ENCODE measurements around the gene PID1. TPM values are rescaled to one million over a fixed set of nuclear protein-coding genes. Genes with fewer than 3 reads are reported as not detected.

Gene PID1
- total RNA-seq, 1 experiment from 2014 or later = 0.15 TPM

DNA sequence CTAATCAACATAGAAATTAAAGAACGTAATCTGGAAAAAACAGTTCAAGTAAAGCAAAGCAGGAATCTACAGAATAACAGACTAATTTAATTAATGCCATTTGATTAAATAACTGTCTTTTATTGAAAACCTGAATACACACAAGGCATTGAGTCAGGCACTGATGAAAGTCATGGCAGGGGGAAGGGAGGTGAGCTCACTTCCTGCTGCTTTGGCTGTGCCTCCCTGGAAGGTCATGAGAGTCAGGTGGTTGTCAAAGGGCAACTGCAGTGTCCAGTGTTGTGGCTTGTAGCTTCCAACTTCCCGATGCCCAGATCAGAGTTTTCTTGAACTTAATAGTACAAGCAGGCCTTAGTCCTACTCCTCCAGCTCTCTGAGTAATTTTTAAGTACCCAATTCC is 180.9 kb downstream of the PID1 start:
- no peak overlapping the region for H2AFZ ChIP-seq (ENCODE audit: low read depth, low read length, poor library complexity, severe bottlenecking)
- intact Hi-C loops (cut with micrococcal nuclease) = no loop called here
- DNase-seq (ENCODE audit: low read depth, low spot score) (no peak), ATAC-seq (no peak)
- H3K79me2 ChIP-seq (ENCODE audit: insufficient read depth, low read length) = no peaks in the 10 kb centered on the region
- no peaks in the 10 kb centered on the region for H3K9me2 ChIP-seq (ENCODE audit: insufficient read depth)
- no peaks in the 10 kb centered on the region for H3K9me3 ChIP-seq (ENCODE audit: control insufficient read depth in 1 of 2, insufficient read depth in 1 of 2, low read depth in 1 of 2, low read length in 2 of 2)
- TF ChIP-seq EZH2 (IDR thresholded peaks at IDR 0.05) (no peak), ZNF274 (IDR thresholded peaks at IDR 0.05; ENCODE audit: low read depth, low read length) (no peak), ZFX (IDR thresholded peaks at IDR 0.05) (no peak), CEBPB (IDR thresholded peaks at IDR 0.05; ENCODE audit: low read depth) (no peak), POLR2A (IDR thresholded peaks at IDR 0.05; ENCODE audit: borderline replicate concordance, extremely low read depth, insufficient read depth, insufficient read length) (no peak), ELF1 (IDR thresholded peaks at IDR 0.05; ENCODE audit: borderline replicate concordance, low read depth) (no peak), EZH2phosphoT487 (IDR thresholded peaks at IDR 0.05; ENCODE audit: borderline replicate concordance) (no peak), TCF7L2 (IDR thresholded peaks at IDR 0.05; ENCODE audit: borderline replicate concordance, extremely low read depth, insufficient read depth, insufficient read length) (no peak), CBX3 (IDR thresholded peaks at IDR 0.05; ENCODE audit: low read depth) (no peak), FOSL1 (IDR thresholded peaks at IDR 0.05; ENCODE audit: low read depth) (no peak), SP1 (IDR thresholded peaks at IDR 0.05; ENCODE audit: low read depth) (no peak), SIN3A (IDR thresholded peaks at IDR 0.05; ENCODE audit: low read depth) (no peak), SRF (IDR thresholded peaks at IDR 0.05; ENCODE audit: low read depth) (no peak), YY1 (IDR thresholded peaks at IDR 0.05; ENCODE audit: extremely low read depth, insufficient replicate concordance, low read depth, low read length) (no peak), EGR1 (IDR thresholded peaks at IDR 0.05; ENCODE audit: low read depth) (no peak), RAD21 (IDR thresholded peaks at IDR 0.05; ENCODE audit: low read depth) (no peak)
- TF ChIP-seq, protein P1, sequence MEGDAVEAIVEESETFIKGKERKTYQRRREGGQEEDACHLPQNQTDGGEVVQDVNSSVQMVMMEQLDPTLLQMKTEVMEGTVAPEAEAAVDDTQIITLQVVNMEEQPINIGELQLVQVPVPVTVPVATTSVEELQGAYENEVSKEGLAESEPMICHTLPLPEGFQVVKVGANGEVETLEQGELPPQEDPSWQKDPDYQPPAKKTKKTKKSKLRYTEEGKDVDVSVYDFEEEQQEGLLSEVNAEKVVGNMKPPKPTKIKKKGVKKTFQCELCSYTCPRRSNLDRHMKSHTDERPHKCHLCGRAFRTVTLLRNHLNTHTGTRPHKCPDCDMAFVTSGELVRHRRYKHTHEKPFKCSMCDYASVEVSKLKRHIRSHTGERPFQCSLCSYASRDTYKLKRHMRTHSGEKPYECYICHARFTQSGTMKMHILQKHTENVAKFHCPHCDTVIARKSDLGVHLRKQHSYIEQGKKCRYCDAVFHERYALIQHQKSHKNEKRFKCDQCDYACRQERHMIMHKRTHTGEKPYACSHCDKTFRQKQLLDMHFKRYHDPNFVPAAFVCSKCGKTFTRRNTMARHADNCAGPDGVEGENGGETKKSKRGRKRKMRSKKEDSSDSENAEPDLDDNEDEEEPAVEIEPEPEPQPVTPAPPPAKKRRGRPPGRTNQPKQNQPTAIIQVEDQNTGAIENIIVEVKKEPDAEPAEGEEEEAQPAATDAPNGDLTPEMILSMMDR (IDR thresholded peaks at IDR 0.05 in 2 of 3, conservative IDR thresholded peaks at IDR 0.05 in 1 of 3; ENCODE audit: borderline replicate concordance in 1 of 3, insufficient read depth in 1 of 3, low read depth in 2 of 3, low read length in 2 of 3) = no peak
- TF ChIP-seq, protein P2, sequence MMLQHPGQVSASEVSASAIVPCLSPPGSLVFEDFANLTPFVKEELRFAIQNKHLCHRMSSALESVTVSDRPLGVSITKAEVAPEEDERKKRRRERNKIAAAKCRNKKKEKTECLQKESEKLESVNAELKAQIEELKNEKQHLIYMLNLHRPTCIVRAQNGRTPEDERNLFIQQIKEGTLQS (IDR thresholded peaks at IDR 0.05) = no peak
- TF ChIP-seq, protein P3, sequence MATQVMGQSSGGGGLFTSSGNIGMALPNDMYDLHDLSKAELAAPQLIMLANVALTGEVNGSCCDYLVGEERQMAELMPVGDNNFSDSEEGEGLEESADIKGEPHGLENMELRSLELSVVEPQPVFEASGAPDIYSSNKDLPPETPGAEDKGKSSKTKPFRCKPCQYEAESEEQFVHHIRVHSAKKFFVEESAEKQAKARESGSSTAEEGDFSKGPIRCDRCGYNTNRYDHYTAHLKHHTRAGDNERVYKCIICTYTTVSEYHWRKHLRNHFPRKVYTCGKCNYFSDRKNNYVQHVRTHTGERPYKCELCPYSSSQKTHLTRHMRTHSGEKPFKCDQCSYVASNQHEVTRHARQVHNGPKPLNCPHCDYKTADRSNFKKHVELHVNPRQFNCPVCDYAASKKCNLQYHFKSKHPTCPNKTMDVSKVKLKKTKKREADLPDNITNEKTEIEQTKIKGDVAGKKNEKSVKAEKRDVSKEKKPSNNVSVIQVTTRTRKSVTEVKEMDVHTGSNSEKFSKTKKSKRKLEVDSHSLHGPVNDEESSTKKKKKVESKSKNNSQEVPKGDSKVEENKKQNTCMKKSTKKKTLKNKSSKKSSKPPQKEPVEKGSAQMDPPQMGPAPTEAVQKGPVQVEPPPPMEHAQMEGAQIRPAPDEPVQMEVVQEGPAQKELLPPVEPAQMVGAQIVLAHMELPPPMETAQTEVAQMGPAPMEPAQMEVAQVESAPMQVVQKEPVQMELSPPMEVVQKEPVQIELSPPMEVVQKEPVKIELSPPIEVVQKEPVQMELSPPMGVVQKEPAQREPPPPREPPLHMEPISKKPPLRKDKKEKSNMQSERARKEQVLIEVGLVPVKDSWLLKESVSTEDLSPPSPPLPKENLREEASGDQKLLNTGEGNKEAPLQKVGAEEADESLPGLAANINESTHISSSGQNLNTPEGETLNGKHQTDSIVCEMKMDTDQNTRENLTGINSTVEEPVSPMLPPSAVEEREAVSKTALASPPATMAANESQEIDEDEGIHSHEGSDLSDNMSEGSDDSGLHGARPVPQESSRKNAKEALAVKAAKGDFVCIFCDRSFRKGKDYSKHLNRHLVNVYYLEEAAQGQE (IDR thresholded peaks at IDR 0.05; ENCODE audit: low read depth) = no peak
- TF ChIP-seq, protein P4, sequence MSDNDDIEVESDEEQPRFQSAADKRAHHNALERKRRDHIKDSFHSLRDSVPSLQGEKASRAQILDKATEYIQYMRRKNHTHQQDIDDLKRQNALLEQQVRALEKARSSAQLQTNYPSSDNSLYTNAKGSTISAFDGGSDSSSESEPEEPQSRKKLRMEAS (IDR thresholded peaks at IDR 0.05) = no peak
- CTCF ChIA-PET = no interaction called here
- no peak overlapping the region for H3K4me2 ChIP-seq (ENCODE audit: low read length)
- H4K20me1 ChIP-seq (ENCODE audit: insufficient read depth) = no peaks in the 10 kb centered on the region
- no peaks in the 10 kb centered on the region for H3K36me3 ChIP-seq (ENCODE audit: control insufficient read depth in 1 of 2, insufficient read depth in 2 of 2, low read length in 2 of 2)
- no TSS peak for BruUV-seq (replicated peaks)
- no peak overlapping the region for H3K9ac ChIP-seq (ENCODE audit: low read length)
- H3K27me3 ChIP-seq (ENCODE audit: insufficient read depth, low read length) = no peaks in the 10 kb centered on the region
- H3K27ac ChIP-seq (ENCODE audit: low read depth, low read length) = no peak overlapping the region
- POLR2A ChIA-PET = no interaction called here
- no peaks in the 10 kb centered on the region for H3K4me1 ChIP-seq (ENCODE audit: control insufficient read depth in 1 of 2, insufficient read depth in 2 of 2, low read length in 2 of 2)
- no peak overlapping the region for H3K4me3 ChIP-seq (replicated peaks in 1 of 2; ENCODE audit: low read depth in 1 of 2, low read length in 2 of 2)
- RAD21 ChIA-PET (ENCODE audit: low non-redundant PET in 1 of 2, low total read pairs in 2 of 2, uncharacterized antibody in 2 of 2, unreplicated experiment in 2 of 2) = no interaction called here

All from HCT116 (cell line).